ENCODE data around the gene GRB10.

The GRB10 gene

GRCh38 chr7:50640779-50641178, 141.9 kb downstream of the GRB10 start:
- DNase-seq (ENCODE audit: extremely low read depth, low read depth): no peak
- TF ChIP-seq CTCF (IDR thresholded peaks at IDR 0.05; ENCODE audit: low read depth, low read length): no peak

- DNase-seq (ENCODE audit: extremely low read depth, low read depth): no peak
- no peak for TF ChIP-seq CTCF (IDR thresholded peaks at IDR 0.05; ENCODE audit: low read depth, low read length)
These were observed 142.4 kb downstream of the GRB10 start for GRCh38 chr7:50640256-50640655.

- DNase-seq (ENCODE audit: extremely low read depth, low read depth): no peak
- no peak for TF ChIP-seq CTCF (IDR thresholded peaks at IDR 0.05; ENCODE audit: low read depth, low read length)
These were observed 144.7 kb downstream of the GRB10 start for GRCh38 chr7:50637725-50638643.

GRCh38 chr7:50634378-50634777, 148.3 kb downstream of the GRB10 start:
- no peak for DNase-seq (ENCODE audit: extremely low read depth, low read depth)
- TF ChIP-seq CTCF (IDR thresholded peaks at IDR 0.05; ENCODE audit: low read depth, low read length): no peak

GRCh38 chr7:50633414-50633710, 149.3 kb downstream of the GRB10 start:
- no peak for TF ChIP-seq CTCF (IDR thresholded peaks at IDR 0.05; ENCODE audit: low read depth, low read length)
- no peak for DNase-seq (ENCODE audit: extremely low read depth, low read depth)

GRCh38 chr7:50632561-50633413, 149.9 kb downstream of the GRB10 start:
- DNase-seq (ENCODE audit: extremely low read depth, low read depth): no peak
- TF ChIP-seq CTCF (IDR thresholded peaks at IDR 0.05; ENCODE audit: low read depth, low read length): peak; percentile 77

- no peak for TF ChIP-seq CTCF (IDR thresholded peaks at IDR 0.05; ENCODE audit: low read depth, low read length)
- DNase-seq (ENCODE audit: extremely low read depth, low read depth): no peak
These were observed 151.1 kb downstream of the GRB10 start for GRCh38 chr7:50631639-50632038.

Data from AG09319 (cell line).